Measurements from ENCODE around the gene BCL10. TPM values are rescaled to one million over a fixed set of nuclear protein-coding genes. Genes with fewer than 3 reads are reported as not detected.

BCL10 gene
- total RNA-seq, 1 experiment from 2014 or later = 30.4 TPM

DNA sequence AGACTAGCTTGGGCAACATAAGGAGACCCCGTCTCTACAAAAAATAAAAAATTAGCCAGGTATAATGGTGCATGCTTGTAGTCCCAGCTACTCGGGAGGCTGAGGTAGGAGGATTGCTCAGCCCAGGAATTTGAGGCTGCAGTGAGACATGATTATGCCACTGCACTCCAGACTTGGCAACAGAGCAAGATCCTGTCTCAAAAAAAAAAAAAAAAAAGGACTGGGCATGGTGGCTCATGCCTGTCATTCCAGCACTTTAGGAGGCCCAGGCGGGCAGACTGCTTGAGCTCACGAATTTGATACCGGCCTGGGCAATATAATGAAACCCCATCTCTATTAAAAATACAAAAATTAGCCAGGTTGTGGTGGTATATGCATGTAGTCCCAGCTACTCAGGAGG, 47.3 kb upstream of the BCL10 start:
- POLR2A ChIA-PET (ENCODE audit: unreplicated experiment) = interaction anchor here (0.6 kb wide), 1 partner anchor 41 kb away, joined by 4 read pairs; no protein-coding TSS in a partner anchor

GRCh38 chr1:85322655-85323054, 46.2 kb upstream of the BCL10 start:
- Histone ChIP-seq H2AFZ (no peak overlapping the region), H3K27me3 (ENCODE audit: insufficient read depth, low read depth) (no peaks in the 10 kb centered on the region), H3F3A (ENCODE audit: insufficient read depth, low read depth) (peaks cover 15% of the 10 kb centered on the region; the same call in 1 of the 2 replicates), H3K4me2 (no peak overlapping the region), H3K4me1 (replicated peaks; ENCODE audit: insufficient read depth) (peaks cover 32% of the 10 kb centered on the region), H3K36me3 (ENCODE audit: low read depth) (peaks cover 10% of the 10 kb centered on the region; the same call in 1 of the 2 replicates), H3K27ac (no peak overlapping the region), H3K79me2 (ENCODE audit: low read depth) (peaks cover 5% of the 10 kb centered on the region; the same call in 1 of the 2 replicates), H3K9me3 (ENCODE audit: insufficient read depth, low read depth) (no peaks in the 10 kb centered on the region), H4K20me1 (ENCODE audit: insufficient read depth) (no peaks in the 10 kb centered on the region), H3K9me2 (ENCODE audit: insufficient read depth) (no peaks in the 10 kb centered on the region), H3K4me3 (no peak overlapping the region)
- TF ChIP-seq EZH2 (IDR thresholded peaks at IDR 0.05; ENCODE audit: low read depth) = no peak
- TF ChIP-seq, protein P1, sequence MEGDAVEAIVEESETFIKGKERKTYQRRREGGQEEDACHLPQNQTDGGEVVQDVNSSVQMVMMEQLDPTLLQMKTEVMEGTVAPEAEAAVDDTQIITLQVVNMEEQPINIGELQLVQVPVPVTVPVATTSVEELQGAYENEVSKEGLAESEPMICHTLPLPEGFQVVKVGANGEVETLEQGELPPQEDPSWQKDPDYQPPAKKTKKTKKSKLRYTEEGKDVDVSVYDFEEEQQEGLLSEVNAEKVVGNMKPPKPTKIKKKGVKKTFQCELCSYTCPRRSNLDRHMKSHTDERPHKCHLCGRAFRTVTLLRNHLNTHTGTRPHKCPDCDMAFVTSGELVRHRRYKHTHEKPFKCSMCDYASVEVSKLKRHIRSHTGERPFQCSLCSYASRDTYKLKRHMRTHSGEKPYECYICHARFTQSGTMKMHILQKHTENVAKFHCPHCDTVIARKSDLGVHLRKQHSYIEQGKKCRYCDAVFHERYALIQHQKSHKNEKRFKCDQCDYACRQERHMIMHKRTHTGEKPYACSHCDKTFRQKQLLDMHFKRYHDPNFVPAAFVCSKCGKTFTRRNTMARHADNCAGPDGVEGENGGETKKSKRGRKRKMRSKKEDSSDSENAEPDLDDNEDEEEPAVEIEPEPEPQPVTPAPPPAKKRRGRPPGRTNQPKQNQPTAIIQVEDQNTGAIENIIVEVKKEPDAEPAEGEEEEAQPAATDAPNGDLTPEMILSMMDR (conservative IDR thresholded peaks at IDR 0.05) = no peak
- ChIA-PET POLR2A (ENCODE audit: unreplicated experiment) (no interaction called here), CTCF (no interaction called here)
- intact Hi-C loops (cut with micrococcal nuclease; ENCODE audit: unreplicated experiment) = no loop called here
- DNase-seq = no peak
- BruUV-seq (replicated peaks) = no TSS peak

More for the DNA sequence above, 47.3 kb upstream of the BCL10 start:
- Histone ChIP-seq H3K27ac (no peak overlapping the region), H3K4me3 (no peak overlapping the region), H3K79me2 (ENCODE audit: low read depth) (peaks cover 15% of the 10 kb centered on the region), H3K9me2 (ENCODE audit: insufficient read depth) (no peaks in the 10 kb centered on the region), H3K27me3 (ENCODE audit: insufficient read depth, low read depth) (no peaks in the 10 kb centered on the region), H3F3A (ENCODE audit: insufficient read depth, low read depth) (peaks cover 25% of the 10 kb centered on the region), H3K36me3 (ENCODE audit: low read depth) (peaks cover 10% of the 10 kb centered on the region; the same call in 1 of the 2 replicates), H3K9me3 (ENCODE audit: insufficient read depth, low read depth) (peaks cover 6% of the 10 kb centered on the region; the same call in 1 of the 2 replicates), H4K20me1 (ENCODE audit: insufficient read depth) (no peaks in the 10 kb centered on the region), H3K4me1 (replicated peaks; ENCODE audit: insufficient read depth) (peaks cover 44% of the 10 kb centered on the region), H3K4me2 (no peak overlapping the region), H2AFZ (no peak overlapping the region)
- no peak for DNase-seq
- intact Hi-C loops (cut with micrococcal nuclease; ENCODE audit: unreplicated experiment) = no loop called here
- TF ChIP-seq, protein P1 (conservative IDR thresholded peaks at IDR 0.05) = no peak
- TF ChIP-seq EZH2 (IDR thresholded peaks at IDR 0.05; ENCODE audit: low read depth) = no peak
- no TSS peak for BruUV-seq (replicated peaks)
- CTCF ChIA-PET = no interaction called here

- H2AFZ ChIP-seq = no peak overlapping the region
- H3K4me1 ChIP-seq (replicated peaks; ENCODE audit: insufficient read depth) = peaks cover 22% of the 10 kb centered on the region
- no TSS peak for BruUV-seq (replicated peaks)
- H3K9me3 ChIP-seq (ENCODE audit: insufficient read depth, low read depth) = no peaks in the 10 kb centered on the region
- no peaks in the 10 kb centered on the region for H3K79me2 ChIP-seq (ENCODE audit: low read depth)
- no peak overlapping the region for H3K4me3 ChIP-seq
- H3K27ac ChIP-seq = peak overlapping the region; percentile 28; the same call in 1 of the 2 replicates
- no peaks in the 10 kb centered on the region for H4K20me1 ChIP-seq (ENCODE audit: insufficient read depth)
- TF ChIP-seq, protein P1 (conservative IDR thresholded peaks at IDR 0.05) = no peak
- no peak for TF ChIP-seq EZH2 (IDR thresholded peaks at IDR 0.05; ENCODE audit: low read depth)
- no peak overlapping the region for H3K4me2 ChIP-seq
- DNase-seq = no peak
- no peaks in the 10 kb centered on the region for H3K27me3 ChIP-seq (ENCODE audit: insufficient read depth, low read depth)
- H3K36me3 ChIP-seq (ENCODE audit: low read depth) = peaks cover 10% of the 10 kb centered on the region; the same call in 1 of the 2 replicates
- POLR2A ChIA-PET (ENCODE audit: unreplicated experiment) = interaction anchor here (0.5 to 0.7 kb wide), 4 partner anchors 42 to 542 kb away, joined by 3 to 6 read pairs (median 4); no protein-coding TSS in a partner anchor
- CTCF ChIA-PET = interaction anchor here (0.5 to 0.6 kb wide), 4 partner anchors 24 to 564 kb away, joined by 3 to 8 read pairs (median 4); no protein-coding TSS in a partner anchor
- intact Hi-C loops (cut with micrococcal nuclease; ENCODE audit: unreplicated experiment) = no loop called here
- H3K9me2 ChIP-seq (ENCODE audit: insufficient read depth) = no peaks in the 10 kb centered on the region
- H3F3A ChIP-seq (ENCODE audit: insufficient read depth, low read depth) = peaks cover 15% of the 10 kb centered on the region; the same call in 1 of the 2 replicates
These were observed 45.0 kb upstream of the BCL10 start for GRCh38 chr1:85321237-85321964.
